ENCODE results near the gene MFSD2B.

MFSD2B gene

DNA sequence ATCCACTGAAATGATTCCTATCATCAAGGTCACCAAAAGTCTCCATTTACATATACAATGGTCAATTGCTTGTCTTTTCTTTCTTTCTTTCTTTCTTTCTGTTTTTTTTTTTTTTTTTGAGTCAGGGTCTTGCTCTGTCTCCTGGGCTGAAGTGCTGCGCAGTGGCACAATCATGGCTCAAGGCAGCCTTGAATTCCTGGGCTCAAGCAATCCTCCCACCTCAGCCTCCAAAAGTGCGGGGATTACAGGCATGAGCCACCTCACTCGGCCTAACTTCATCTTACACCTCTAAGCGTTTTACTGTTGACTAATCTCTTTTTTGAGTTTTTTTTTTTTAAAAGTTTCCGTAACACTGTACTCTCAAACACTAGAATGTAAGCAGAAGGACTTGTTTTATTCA is 65.4 kb downstream of the MFSD2B start:
- Histone ChIP-seq H3K9me2 (replicated peaks; ENCODE audit: insufficient read depth, low read length) (no peaks in the 10 kb centered on the region), H3K36me3 (ENCODE audit: low read length) (peaks cover 9% of the 10 kb centered on the region; the same call in 1 of the 2 replicates), H3K4me2 (ENCODE audit: low read depth, low read length, poor library complexity, severe bottlenecking) (peak overlapping the region; percentile 80), H3K4me3 (ENCODE audit: insufficient read depth, low read length, poor library complexity, severe bottlenecking) (peak overlapping the region; percentile 76), H2AFZ (ENCODE audit: low read depth, low read length, severe bottlenecking) (no peak overlapping the region), H3K79me2 (ENCODE audit: insufficient read depth, low read length) (peaks cover 32% of the 10 kb centered on the region), H3K9ac (ENCODE audit: low read length) (peak overlapping the region; percentile 67), H3F3A (ENCODE audit: insufficient read depth) (peaks cover 5% of the 10 kb centered on the region; the same call in 1 of the 2 replicates), H4K20me1 (ENCODE audit: low read depth, low read length) (no peaks in the 10 kb centered on the region), H3K9me3 (ENCODE audit: insufficient read depth, low read length) (no peaks in the 10 kb centered on the region), H3K27ac (ENCODE audit: low read depth, low read length) (no peak overlapping the region), H3K27me3 (ENCODE audit: low read length) (no peaks in the 10 kb centered on the region)
- TF ChIP-seq, protein P1, sequence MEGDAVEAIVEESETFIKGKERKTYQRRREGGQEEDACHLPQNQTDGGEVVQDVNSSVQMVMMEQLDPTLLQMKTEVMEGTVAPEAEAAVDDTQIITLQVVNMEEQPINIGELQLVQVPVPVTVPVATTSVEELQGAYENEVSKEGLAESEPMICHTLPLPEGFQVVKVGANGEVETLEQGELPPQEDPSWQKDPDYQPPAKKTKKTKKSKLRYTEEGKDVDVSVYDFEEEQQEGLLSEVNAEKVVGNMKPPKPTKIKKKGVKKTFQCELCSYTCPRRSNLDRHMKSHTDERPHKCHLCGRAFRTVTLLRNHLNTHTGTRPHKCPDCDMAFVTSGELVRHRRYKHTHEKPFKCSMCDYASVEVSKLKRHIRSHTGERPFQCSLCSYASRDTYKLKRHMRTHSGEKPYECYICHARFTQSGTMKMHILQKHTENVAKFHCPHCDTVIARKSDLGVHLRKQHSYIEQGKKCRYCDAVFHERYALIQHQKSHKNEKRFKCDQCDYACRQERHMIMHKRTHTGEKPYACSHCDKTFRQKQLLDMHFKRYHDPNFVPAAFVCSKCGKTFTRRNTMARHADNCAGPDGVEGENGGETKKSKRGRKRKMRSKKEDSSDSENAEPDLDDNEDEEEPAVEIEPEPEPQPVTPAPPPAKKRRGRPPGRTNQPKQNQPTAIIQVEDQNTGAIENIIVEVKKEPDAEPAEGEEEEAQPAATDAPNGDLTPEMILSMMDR (IDR thresholded peaks at IDR 0.05; ENCODE audit: insufficient read depth, low read length, poor library complexity, severe bottlenecking): no peak
- TF ChIP-seq EZH2phosphoT487 (conservative IDR thresholded peaks at IDR 0.05; ENCODE audit: low read length): no peak

Measured in SU-DHL-6 (cell line).